Measurements from ENCODE around the gene LDHD.
"Not testable (repeated sequence)": the region's sequence is repeated elsewhere in the genome, so short reads cannot be mapped to it uniquely, and the experiment has no call there.

The LDHD gene

DNA sequence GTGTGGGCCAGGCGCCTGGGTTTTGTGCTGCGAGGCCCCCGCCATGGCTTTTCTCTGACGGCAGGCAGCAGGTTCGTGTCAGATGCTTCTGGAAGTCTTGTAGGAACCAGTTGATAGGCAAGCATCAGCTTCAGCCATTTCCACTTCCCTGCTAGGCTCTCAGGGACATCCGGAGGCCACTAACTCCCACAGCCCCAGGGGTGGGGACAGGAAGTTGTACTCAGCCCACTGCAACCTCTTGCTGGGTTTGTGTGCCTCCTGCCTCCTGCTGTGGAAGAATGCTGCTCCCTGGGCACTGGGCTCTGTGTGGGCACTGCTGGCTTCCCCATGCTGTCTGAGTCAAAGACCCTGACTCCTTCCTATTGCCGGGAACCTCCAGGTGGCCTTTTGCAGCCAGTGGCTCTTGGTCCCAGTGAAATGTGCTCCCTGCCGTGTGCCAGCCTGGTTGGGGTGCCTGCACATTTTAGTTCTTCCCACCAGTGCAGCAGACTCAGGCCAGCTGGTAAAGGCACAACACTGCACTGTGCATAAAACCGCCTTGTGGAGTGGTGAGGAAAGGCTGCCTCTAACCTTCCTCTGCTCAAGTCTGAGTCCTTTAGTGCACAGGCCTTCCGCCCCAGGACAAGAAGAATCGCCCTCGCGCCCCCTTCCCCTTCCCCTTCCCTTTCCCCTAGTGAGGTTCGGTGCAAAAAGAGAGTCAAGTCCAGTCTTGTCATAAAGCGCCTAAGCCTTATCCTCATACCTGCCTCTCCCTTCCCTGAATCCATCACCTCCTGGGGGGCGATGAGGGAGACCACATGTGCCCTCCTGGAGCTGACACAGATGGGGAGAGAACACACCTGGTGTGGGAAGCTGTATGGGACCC is 16.6 kb downstream of the LDHD start:
- DNase-seq (ENCODE audit: low read depth): no peak

DNA sequence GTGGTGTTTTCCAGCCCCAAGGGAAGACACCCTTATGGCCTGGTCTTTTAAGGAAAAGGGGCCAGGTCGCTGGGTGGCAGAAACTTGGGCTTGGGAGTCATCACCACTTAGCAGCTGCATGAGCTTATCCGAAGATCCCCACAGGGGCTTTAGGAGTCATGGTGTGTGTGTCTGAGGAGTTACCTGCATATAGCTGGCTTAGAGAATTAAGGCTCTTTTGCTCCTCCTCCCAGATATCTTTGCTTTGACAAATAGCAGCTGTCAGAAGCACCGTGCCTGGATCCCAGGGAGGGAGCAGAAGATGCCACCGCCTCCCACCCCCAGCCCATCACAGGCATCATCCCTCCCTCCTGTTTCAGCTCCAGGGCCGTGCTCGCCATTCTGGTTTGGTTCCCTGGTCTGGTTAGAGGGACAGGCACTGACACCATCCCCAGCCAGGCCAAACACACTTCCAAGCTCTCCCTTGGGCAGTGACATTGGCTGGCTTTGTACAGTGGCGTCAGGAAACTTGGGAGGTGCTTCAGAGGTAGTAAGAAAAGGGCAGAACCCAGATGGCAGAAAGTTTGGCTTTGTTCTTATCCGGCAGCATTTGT is 17.4 kb downstream of the LDHD start:
- no peak for DNase-seq (ENCODE audit: low read depth)

DNA sequence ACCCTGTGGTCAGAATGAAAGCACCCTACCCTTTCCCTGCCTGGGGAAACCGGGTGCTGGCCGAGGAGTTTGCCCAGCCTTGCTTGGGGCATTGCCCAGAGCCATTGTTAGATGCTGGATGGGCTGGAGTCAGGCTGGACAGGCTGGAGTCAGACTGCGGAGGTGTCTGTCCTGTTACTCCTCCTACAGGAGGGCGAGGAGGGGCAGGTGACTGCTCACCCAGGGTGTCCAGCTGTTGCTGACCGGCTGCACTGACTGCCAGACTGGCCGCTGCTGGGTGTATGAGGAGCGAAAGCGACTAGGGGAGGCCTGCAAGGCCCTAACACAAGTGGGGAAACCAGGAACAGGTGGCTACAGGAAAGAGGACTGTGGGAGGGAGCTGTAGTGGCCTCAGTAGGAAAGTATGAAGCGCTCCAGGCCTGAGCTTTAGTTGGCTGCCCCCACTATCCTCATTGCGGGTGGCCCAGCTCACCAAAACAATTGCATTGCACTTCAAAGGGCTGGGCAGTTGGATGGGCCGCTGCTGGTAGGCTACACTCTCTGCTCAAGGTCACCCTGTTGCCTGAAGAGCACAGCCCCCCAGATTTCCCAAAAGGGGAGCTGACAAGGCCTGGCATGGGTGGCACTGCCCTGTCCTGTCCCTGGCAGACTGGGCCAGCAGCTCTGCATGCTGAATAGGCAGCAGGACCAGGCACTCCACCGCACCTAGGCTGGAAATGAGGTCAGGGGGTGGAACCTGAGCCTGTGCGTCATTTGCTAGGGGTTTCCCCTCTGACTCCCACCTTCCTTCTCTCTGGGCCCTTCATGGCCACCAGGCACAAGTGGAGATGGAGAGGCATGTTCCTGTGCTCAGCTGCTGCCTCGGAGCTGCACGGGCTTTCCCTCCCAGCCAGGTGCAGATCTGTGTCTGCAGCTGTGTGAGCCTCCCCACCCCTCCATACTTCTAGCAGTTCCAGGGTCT is 18.4 kb downstream of the LDHD start:
- DNase-seq (ENCODE audit: low read depth): peak; percentile 71

DNA sequence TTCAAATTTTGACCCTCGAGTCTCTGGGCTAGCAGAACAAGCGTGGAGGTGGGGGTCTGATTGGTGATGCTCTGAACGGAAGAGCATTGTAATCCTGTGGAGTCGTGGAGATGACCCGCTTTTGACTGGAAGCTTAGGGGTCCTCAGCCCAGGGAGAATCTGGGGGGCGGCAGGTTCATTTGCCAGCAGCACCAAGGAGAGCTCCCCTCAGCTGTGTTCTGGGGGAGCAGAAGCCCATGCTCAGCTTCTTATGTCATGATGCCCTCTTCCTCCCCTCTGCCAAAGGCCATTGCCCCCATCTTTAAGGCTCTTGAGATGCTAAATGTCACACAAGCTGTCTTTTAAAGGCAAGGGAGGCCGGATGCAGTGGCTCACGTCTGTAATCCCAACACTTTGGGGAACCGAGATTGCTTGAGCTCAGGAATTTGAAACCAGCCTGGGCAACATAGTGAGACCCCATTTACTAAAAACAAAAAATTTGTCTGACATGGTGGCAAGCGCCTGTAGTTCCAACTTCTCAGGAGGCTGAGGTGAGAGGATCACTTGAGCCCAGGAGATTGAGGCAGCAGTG is 19.3 kb downstream of the LDHD start:
- DNase-seq (ENCODE audit: low read depth): no peak

DNA sequence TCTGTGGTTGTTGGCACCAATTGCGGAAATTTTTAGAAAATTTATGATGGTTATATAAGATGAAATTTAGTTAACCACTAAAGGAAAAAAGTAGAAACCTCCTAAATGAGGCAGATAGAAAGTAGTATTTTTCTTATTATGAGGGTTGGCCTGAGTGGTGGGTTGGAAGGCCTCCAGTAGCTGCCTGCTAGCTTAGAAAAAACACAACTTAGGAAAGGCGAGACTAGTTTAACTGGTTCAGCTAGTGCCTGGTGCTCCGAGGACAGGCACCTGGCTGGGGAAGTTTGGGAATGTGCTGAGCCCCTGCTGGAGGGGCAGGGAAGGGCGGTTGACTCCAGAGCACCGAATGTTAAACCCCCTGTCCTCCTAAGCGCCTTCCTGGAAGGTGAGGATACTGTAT is 19.9 kb downstream of the LDHD start:
- no peak for DNase-seq (ENCODE audit: low read depth)

DNA sequence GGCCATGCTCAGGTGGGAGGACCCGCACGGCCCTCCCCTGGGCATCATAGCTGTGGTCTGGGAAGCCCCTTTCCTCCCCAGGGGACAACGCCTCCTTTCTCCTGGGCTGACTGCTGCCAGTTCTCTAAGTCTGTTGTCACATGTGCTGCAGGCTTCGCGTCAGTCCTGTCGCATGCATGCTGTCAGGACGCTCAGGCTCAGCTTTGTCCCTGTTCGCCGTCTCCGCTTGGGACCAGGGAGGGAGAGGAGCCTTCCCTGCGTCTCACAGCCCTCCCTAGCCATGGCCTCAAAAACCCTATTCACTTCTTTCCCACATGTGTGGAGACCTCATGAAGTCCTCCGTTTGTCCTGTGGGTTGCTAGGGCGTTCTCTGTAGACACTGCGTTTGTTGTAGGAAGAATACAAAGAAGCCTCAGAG is 21.4 kb downstream of the LDHD start:
- no peak for DNase-seq (ENCODE audit: low read depth)

DNA sequence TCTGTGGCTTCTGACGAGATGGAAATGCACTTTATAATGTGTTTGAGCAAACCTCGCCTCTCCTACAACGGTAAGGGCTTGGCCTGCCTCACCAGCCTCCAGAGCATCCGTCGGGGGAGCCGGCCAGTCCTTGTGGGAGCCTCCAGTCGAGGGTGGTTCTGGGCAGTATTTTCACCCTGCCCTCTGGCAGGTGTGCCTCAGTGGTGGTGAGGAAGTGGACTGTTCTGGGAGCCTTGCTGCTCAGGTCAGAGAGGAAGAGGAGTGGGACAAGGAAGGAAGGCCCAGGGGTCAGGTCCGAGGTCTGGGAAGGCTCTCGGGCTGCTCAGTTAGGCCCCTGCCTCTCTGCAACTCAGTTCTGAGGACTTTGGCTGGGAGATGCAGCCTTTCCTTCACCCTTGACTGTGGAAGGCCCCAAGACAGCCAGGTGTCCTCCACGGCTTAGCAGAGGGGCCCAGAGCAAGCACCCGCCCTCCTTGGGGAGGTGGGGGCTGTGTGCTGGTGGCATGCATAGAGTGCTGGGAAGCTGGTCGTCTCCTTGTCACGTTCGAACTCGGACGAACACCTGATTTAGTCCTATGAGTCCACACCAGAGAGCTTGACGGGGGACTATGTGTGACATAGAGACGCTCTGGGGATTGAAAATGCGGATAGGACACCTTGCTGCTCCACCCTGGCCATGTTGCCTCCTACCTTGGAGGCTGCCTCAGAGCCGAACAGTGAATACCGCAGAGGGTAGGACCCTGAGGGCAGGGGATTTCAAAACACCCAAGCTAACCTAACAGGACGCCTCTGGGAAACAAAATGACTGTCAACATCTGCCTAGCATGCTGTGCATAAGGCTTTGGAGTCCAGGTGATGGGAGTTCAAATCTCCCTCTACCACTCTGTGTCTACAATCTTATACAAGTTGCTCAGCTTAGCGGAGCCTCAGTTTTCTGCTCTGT is 22.7 kb downstream of the LDHD start:
- DNase-seq (ENCODE audit: low read depth): no peak

DNA sequence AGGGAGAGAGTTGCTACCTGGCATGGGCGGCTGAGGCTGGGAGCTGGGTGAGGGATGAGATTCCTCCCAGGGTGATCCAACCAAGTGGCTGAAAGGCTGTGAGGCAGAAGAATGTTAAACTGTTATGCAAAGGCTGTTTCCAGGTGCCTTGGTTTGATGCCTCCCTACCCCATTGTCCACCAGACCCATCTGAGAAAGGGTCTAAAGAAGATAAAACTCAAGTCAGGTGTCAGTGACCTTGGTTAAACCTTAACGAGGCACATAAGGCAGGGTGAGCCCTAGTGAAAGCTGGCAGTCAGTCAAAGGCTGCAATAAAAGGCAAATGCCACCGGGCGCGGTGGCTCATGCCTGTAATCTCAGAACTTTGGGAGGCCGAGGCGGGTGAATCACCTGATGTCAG is 23.8 kb downstream of the LDHD start:
- DNase-seq (ENCODE audit: low read depth): no peak

DNA sequence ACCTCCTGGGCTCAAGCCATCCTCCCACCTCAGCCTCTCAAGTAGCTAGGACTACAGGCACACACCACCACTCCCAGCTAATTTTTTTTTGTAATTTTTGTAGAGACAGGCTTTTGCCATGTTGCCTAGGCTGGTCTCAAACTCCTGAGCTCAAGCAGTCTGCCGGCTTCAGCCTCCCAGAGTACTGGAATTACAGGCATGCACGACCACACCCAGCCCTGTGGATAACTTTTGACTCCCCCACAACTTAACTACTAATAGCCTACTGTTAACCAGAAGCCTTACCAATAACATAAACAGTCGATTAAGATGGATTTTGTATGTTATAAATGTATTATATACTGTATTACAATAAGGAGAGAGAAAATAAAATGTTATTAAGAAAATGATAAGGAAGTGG is 25.0 kb downstream of the LDHD start:
- DNase-seq (ENCODE audit: low read depth): not testable (repeated sequence)

DNA sequence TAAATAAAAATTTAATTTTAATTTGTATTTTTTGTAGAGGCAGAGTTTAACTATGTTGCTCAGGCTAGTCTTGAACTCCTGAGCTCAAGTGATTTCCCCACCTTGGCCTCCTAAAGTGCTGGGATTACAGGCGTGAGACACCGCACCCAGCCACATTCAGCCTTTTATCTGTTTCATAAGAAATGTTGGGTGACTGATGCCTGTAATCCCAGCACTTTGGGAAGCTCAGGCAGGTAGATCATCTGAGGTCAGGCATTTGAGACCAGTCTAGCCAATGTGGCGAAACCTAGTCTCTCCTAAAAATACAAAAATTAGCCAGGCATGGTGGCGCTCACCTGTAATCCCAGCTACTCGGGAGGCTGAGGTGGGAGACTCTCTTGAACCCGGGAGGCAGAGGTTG is 25.7 kb downstream of the LDHD start:
- not testable (repeated sequence) for DNase-seq (ENCODE audit: low read depth)

DNA sequence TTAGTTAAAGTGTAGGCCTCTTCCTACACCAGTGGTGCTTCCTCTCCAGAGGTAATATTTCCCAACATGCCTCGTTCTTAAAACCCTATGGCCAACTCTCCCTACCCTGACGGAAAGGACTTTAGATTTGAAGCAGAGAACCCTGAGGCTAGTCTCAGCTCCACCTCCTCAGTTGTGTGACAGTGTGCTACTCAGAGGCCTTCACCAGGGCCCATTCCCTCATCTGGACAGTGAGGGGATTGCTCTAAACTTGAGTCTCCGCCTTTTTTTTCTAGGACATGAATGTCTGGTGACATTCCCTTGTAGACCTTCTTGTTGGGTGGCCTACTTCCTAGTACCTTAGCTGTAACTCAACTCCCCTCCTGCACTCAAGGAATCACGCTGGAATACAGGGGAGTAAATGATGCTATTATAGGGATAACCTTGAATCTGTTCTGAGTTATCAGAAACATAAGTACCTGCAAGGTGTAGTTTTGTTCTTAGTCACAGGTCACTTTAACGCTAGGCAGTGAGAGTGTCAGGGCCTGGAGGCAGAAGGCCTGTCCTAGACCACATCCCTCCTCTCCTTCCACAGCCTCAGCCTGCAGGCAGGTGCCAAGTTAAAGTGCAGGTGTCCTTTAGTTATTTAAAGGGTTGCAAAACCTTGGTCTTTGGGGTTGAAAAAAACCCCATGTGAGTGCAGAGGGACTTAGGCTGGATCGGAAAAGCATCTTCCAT is 26.9 kb downstream of the LDHD start:
- DNase-seq (ENCODE audit: low read depth): no peak

DNA sequence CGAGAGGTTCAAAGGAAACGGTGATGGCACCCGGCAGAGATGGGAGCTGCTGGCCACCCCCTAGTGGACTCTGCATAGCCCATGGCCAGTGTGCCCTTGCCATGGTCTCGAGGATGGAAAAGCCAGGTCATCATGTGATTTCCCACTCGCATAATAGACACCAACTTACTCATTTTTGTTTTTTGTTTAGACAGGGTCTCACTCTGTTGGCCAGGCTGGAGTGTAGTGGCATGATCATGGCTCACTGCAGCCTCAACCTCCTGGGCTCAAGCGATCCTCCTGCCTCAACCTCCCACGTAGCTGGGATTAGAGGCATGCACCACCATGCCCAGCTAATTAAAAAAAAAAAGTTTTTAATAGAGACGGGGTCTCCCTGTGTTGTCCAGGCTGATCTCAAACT is 27.6 kb downstream of the LDHD start:
- DNase-seq (ENCODE audit: low read depth): no peak

DNA sequence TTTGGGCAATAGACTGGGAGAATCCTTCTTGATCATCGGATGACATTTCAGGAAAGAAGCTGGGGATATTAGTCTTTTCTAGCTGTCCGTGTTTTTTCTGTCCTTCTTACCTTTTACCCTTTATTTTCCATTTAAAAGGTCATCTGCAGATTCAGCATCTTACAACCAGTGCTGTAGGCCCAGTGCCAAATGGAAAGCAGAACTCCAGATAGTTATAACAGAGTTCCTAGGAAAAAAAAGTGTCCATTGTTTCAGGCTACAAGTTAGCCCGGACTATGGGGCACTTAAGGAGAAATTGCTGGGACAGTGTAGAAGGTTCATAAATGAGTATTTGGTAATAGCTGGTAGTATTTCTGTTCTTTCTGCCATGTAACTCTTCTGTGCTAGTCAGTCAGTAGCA is 28.4 kb downstream of the LDHD start:
- DNase-seq (ENCODE audit: low read depth): no peak

DNA sequence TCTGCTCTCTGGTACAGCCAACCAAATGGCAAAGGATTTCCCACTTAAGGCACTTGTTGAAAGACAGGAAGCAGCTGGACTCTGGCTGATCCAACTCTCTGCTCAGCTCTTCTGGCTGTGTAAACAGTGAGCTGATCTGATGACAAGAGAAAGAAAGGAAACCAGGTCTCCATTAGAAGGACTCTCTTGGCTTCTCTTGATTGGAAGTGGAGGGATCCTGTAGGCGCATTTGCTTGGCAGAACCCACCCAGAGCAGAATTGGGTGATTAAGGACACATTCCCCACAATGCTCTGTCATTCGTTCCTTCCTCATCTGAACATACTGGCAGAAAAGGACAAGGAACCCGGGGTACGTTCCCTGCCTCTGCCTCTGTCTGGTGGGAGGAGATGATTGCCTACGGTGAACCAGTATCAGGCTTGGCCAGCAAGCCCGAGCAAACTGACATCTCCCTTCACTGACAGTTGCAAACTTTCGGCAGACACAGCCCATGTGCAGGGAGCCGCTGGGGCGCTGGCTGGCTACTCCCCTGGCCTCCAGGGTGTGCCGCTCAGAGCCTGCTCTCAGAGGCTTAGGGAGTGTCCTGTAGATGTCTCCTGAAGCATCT is 29.1 kb downstream of the LDHD start:
- no peak for DNase-seq (ENCODE audit: low read depth)

DNA sequence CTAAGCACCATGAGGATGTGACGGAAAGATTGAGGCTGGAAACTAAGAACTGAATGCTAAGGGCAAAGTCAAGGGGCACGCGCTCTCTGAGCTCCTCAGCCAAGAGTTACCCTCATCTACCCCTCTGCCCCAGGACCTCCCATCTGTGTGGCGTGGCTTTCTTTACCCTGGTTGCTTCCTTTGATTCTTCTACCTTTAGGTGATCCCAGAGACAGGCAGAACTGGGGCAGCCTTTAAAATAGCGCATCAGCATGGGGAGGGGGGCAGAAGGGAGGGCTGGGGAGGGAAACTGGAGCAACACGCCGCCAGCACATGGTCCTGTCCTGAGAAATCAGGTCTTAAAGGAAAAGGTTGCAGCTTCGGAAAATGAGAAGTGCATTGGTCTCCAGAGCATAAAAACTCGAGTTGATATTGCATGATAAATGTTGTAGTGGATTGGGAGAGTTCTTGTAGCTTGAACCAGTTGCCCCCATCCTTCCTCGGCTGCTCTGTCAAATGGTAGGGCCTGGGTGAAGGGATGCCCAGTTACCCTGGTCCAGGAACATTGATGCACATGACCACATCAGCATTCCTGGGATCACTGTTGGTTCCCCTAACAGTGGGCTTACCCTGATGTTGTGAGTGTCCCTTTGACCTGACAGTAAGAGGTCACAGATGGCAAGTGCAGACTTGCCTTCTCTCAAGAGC is 29.7 kb downstream of the LDHD start:
- no peak for DNase-seq (ENCODE audit: low read depth)

DNA sequence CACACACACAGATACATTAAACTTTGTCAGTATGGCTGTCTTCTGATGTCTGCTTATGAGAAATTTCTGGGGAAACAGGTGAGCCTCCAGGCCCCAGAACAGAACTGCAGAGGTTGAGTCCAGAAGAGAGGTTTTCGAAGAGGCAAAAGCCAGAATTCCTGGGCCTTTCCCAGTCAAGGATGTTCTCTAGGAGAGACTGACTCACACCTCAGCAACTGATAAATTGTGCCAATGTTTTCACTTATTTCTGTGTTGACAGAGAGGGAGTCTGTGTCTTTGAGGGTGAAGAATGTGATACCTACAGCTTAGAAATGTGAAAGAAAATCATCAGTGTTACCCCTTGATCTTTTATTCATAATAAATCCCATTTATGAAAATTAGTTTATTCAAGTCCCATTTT is 30.3 kb downstream of the LDHD start:
- no peak for DNase-seq (ENCODE audit: low read depth)

DNA sequence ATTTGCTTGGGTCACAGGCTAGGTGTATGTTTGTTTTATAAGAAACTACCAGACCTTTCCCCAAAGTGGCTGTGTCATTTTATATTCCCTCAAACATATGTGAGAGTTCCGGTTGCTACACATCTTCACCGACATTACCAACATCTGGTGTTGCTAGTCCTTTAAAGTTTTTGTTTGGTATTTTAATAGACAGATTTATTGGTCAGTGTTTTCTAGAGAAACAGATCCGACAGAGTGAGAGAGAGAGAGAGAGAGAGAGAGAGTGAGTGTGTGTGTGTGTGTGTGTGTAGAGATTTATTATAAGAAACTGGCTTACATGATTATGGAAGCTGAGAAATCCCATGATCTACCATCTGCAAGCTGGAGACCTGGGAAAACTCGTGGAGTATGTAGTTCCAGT is 31.0 kb downstream of the LDHD start:
- DNase-seq (ENCODE audit: low read depth): no peak

DNA sequence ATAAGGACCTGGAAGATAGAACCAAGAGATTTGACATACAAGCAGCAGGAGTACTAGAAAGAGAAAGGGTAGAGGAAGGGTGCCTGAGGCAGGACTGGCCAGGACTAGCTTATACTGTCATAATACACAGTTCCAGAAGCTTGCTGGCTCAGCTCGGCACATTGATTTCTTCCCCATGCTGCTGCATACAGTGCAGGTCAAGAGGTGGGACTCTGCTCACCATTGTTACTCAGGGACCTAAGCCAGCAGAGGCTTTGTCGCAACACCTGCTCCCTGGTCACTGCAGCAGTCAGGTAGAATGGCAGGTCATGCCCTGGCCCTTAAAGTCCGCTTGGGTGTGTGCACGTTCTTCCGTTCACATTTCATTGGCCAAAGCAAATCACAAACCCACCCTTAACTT is 32.8 kb downstream of the LDHD start:
- no peak for DNase-seq (ENCODE audit: low read depth)

DNA sequence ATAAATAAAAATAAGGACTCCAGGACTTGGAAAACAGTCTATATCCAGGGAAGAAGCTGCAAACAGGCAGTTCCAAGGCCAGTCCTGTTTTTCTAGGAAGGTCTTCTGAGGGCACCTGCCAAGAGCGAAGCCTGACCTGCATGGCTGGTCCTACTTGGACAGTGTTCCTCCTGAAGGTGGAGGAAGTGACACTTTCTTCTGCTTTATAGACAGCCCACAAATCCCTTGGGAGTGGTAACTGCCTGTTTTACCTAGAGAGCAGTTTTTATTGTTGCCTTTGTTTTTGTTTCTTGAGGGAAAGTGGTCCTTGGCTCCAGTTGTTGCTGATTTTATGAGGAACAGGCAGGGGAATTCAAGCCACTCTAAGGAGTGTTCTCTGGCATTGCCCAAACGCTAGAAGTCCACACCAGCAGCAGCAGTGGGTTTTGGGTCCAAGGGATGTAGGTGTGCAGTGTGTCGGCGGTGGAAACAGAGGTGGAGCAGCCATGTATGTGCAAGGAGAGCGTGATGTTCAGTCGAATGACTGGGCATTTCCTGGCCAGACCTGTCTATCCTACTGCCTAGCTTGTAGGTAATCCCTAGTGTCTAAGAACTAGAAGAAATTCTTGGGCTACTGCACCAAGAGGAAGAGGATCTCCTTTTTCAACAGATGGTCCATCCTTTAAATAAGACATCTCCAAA is 35.3 kb downstream of the LDHD start:
- no peak for DNase-seq (ENCODE audit: low read depth)

Measured in T follicular helper cell (primary cell).